ENCODE measurements around the gene RNF212. TPM values are rescaled to one million over a fixed set of nuclear protein-coding genes. Genes with fewer than 3 reads are reported as not detected.

Gene RNF212
- total and polyA plus RNA-seq, 2 experiments from 2014 or later: 8.4 to 10.4 TPM

DNA sequence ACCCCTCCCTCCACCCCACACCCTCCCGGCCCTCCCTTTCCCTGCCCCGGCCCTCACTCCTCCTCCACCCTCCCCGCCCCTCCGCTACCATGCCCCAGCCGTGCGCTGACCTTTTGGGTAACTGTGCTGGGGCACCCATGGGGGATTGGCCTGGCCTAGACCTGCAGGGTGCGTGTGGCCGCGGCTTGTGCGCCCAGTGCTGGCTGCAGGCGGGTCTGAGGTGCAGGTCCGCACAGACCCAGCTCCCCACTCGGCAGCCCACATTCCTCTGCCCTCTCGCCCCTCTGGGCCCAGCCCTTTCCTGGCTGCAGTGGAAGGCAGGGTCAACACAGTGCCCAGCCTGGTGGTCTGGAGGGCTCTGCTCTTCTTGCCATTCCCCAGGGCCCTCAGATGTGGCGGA lies 77.3 kb downstream of the RNF212 start:
- no peak overlapping the region for H3K4me2 ChIP-seq
- H2AFZ ChIP-seq: no peak overlapping the region
- H4K20me1 ChIP-seq (ENCODE audit: insufficient read depth, poor library complexity, severe bottlenecking): no peaks in the 10 kb centered on the region
- TF ChIP-seq EZH2 (IDR thresholded peaks at IDR 0.05; ENCODE audit: borderline replicate concordance) (no peak), EZH2phosphoT487 (IDR thresholded peaks at IDR 0.05; ENCODE audit: low read depth, severe bottlenecking, unreplicated experiment) (no peak)
- TF ChIP-seq, protein P1, sequence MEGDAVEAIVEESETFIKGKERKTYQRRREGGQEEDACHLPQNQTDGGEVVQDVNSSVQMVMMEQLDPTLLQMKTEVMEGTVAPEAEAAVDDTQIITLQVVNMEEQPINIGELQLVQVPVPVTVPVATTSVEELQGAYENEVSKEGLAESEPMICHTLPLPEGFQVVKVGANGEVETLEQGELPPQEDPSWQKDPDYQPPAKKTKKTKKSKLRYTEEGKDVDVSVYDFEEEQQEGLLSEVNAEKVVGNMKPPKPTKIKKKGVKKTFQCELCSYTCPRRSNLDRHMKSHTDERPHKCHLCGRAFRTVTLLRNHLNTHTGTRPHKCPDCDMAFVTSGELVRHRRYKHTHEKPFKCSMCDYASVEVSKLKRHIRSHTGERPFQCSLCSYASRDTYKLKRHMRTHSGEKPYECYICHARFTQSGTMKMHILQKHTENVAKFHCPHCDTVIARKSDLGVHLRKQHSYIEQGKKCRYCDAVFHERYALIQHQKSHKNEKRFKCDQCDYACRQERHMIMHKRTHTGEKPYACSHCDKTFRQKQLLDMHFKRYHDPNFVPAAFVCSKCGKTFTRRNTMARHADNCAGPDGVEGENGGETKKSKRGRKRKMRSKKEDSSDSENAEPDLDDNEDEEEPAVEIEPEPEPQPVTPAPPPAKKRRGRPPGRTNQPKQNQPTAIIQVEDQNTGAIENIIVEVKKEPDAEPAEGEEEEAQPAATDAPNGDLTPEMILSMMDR (IDR thresholded peaks at IDR 0.05; ENCODE audit: poor library complexity): no peak
- no peaks in the 10 kb centered on the region for H3K9me2 ChIP-seq (replicated peaks; ENCODE audit: insufficient read depth)
- H3K4me1 ChIP-seq (ENCODE audit: insufficient read depth): peaks cover 20% of the 10 kb centered on the region
- DNase-seq (ENCODE audit: low spot score): no peak
- no peaks in the 10 kb centered on the region for H3K27me3 ChIP-seq
- H3K36me3 ChIP-seq (replicated peaks; ENCODE audit: insufficient read depth, low read depth): no peaks in the 10 kb centered on the region
- no peaks in the 10 kb centered on the region for H3K9me3 ChIP-seq (ENCODE audit: low read depth)
- H3K79me2 ChIP-seq: no peaks in the 10 kb centered on the region
- H3K27ac ChIP-seq: no peak overlapping the region
- no peak overlapping the region for H3K4me3 ChIP-seq
- WGBS (ENCODE audit: low lambda C conversion rate, missing lambda C conversion rate): 91% methylated on average over 9 of the region's 15 CpGs

DNA sequence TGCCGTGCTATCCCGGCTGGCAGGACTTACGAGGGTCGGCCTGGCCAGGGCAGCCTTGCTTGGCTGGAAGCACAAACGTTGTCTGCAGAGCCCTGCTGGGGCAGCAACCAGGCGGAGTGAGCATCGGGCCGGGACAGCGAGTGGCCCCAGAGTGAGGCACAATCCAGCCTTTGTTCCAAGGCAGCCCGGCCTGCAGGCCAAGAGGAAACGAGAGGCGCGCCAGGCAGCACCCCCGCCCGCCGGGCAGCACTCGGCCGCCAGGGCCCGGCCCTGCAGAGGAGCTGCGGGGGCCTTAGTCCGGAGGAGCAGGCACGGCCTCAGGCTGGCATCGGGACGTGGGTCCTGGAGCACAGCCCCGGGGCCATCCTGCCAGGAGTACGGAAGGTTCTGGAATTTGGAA lies 77.9 kb downstream of the RNF212 start:
- H3K9me3 ChIP-seq (ENCODE audit: low read depth): no peaks in the 10 kb centered on the region

DNA sequence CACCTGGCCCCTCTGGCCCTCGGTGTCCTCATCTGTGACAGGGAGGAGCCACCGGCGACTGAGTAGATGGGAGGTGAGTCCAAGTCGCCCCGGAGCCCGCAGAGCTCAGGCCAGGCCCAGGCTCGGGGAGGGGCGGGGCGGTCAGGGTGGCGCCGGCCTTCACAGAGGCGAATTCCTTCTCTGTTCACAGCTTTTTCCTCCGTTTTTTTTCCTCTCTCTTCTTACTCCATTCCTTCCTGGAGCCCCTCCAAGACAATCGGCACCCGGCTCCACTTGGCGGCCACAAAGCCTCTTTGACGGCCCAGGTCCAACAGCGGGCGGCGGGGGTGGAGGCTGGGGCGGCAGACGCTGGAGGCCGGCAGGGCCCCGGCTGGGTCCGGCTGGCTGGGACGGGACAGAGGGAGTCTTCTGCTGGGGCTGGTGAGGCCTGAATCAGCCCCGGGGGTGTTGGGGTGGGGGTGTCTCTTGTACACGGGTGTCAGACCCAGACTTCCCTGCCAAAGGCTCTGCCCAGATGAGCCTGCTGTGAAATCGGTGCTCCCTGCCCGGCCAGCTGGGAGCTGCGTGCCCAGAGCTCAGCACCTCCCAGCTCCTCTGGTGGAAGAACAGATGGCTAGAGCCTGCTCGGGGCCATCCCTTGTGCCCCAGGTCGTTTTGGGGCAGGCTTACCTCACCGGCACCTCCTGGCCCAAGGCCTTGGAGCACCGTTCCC lies 79.4 kb downstream of the RNF212 start:
- Histone ChIP-seq H3K27ac (no peak overlapping the region), H3K27me3 (no peaks in the 10 kb centered on the region), H3K36me3 (replicated peaks; ENCODE audit: insufficient read depth, low read depth) (no peaks in the 10 kb centered on the region), H3K79me2 (no peaks in the 10 kb centered on the region), H3K9me3 (ENCODE audit: low read depth) (no peaks in the 10 kb centered on the region), H3K4me3 (no peak overlapping the region), H3K4me1 (ENCODE audit: insufficient read depth) (peaks cover 6% of the 10 kb centered on the region), H2AFZ (no peak overlapping the region), H3K9me2 (replicated peaks; ENCODE audit: insufficient read depth) (no peaks in the 10 kb centered on the region), H4K20me1 (ENCODE audit: insufficient read depth, poor library complexity, severe bottlenecking) (no peaks in the 10 kb centered on the region), H3K4me2 (no peak overlapping the region)
- 67% methylated on average over 32 of the region's 35 CpGs for WGBS (ENCODE audit: low lambda C conversion rate, missing lambda C conversion rate)
- no peak for DNase-seq (ENCODE audit: low spot score)
- TF ChIP-seq, protein P1 (IDR thresholded peaks at IDR 0.05; ENCODE audit: poor library complexity): no peak
- TF ChIP-seq EZH2phosphoT487 (IDR thresholded peaks at IDR 0.05; ENCODE audit: low read depth, severe bottlenecking, unreplicated experiment) (no peak), EZH2 (IDR thresholded peaks at IDR 0.05; ENCODE audit: borderline replicate concordance) (no peak)

More for the DNA sequence above, 77.9 kb downstream of the RNF212 start:
- peaks cover 18% of the 10 kb centered on the region for H3K4me1 ChIP-seq (ENCODE audit: insufficient read depth)
- no peak overlapping the region for H3K27ac ChIP-seq
- DNase-seq (ENCODE audit: low spot score): no peak
- H2AFZ ChIP-seq: no peak overlapping the region
- no peaks in the 10 kb centered on the region for H3K9me2 ChIP-seq (replicated peaks; ENCODE audit: insufficient read depth)
- H3K79me2 ChIP-seq: no peaks in the 10 kb centered on the region
- WGBS (ENCODE audit: low lambda C conversion rate, missing lambda C conversion rate): 91% methylated on average over 26 of the region's 26 CpGs
- no peaks in the 10 kb centered on the region for H3K27me3 ChIP-seq
- H3K36me3 ChIP-seq (replicated peaks; ENCODE audit: insufficient read depth, low read depth): no peaks in the 10 kb centered on the region
- no peaks in the 10 kb centered on the region for H4K20me1 ChIP-seq (ENCODE audit: insufficient read depth, poor library complexity, severe bottlenecking)
- TF ChIP-seq, protein P1 (IDR thresholded peaks at IDR 0.05; ENCODE audit: poor library complexity): no peak
- TF ChIP-seq EZH2phosphoT487 (IDR thresholded peaks at IDR 0.05; ENCODE audit: low read depth, severe bottlenecking, unreplicated experiment) (no peak), EZH2 (IDR thresholded peaks at IDR 0.05; ENCODE audit: borderline replicate concordance) (no peak)
- no peak overlapping the region for H3K4me2 ChIP-seq
- no peak overlapping the region for H3K4me3 ChIP-seq
